Glomerular visceral epithelial cell (primary cell): ENCODE data around the gene GK2.

ENCODE experiments used
- DNase-seq: peaks from one replicate; pipeline ENCODE4 v3.0.0-alpha.2; 2016; ENCODE audit errors: extremely low spot score

Gene GK2

GRCh38 chr4:79385641-79386040, 22.4 kb downstream of the GK2 start:
- DNase-seq: no peak

DNA sequence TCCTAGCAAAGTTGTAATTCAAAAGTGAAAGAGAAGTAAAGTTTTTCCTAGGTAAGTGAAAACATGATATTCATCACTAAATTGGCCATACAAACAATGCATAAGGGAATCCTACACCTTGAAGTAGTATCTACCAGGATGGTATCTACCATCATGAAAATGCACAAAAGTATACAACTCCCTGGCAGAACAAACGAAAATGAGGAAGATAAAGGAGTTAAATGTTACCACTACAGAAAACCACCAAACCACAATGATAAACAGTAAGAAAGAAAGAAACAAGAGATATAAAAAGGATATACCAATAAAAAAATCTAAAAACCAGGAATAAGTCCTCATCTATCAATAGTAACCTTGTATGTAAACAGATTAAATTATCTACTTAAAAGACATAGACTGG, 26.9 kb downstream of the GK2 start:
- no peak for DNase-seq

- DNase-seq: no peak
These were observed 38.0 kb downstream of the GK2 start for GRCh38 chr4:79370026-79370425.

DNA sequence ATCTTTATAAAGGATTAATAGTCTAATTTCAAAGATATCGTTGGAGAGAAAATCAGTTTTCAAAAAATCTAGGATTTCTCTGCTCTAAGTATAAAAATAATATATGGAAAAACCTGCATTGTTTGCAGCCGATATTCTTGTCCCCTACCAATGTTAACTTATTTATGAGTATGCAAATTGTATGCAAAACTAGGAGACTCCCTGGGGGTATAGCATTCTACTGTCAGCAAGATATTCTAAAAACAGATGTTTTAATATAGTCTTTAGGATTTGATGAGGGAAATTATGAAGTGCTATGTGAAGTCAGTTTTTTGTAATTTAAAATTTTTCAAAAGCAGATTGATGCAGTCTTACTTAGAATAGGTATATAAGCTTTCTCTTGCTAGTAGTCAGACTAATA, 40.9 kb downstream of the GK2 start:
- DNase-seq: no peak

GRCh38 chr4:79366422-79366821, 41.6 kb downstream of the GK2 start:
- DNase-seq: no peak

DNA sequence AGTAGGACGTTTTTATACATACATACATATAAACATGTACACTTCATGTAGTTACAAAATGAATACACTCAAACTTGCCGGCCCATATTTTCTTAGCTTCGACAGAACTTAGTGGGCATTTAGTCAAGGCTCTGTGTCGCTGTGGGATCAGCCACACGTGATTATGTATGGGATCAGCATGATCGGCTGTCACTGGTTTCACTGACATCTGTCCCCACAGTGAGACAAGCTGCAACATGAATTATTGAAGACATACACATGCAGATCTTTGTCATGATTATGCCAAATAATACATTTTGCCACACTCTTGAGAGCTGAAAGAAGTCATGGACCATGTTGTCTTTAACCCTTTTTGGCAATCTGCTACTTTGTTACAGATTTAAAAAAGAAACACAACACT, 44.0 kb downstream of the GK2 start:
- no peak for DNase-seq

GRCh38 chr4:79362626-79363025, 45.4 kb downstream of the GK2 start:
- no peak for DNase-seq

DNA sequence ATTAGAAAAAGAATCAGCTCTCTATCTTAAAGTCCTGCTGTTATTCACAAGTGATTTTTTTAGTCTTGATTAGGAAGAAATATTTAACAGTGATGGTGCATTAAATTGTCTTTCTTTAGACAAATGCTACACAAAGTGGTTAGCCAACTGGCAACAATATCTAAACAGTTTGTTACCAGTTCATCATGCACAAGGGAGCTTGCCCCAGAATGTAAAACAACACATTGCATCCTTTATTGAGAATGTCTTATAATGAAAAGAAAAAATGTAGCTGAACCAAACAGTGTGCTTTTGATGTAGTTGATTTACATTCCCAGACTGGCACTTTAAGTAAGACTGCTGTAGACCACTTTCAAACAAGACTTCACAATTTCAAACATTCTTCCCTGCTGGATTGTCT, 48.0 kb downstream of the GK2 start:
- DNase-seq: no peak

- DNase-seq: no peak
These were observed 49.6 kb downstream of the GK2 start for GRCh38 chr4:79358438-79358837.

- no peak for DNase-seq
These were observed 50.7 kb downstream of the GK2 start for GRCh38 chr4:79357365-79357764.
